Cardiac muscle cell (in vitro differentiated cells and primary cell): ENCODE measurements around the gene PRMT2. TPM values are rescaled to one million over a fixed set of nuclear protein-coding genes. Genes with fewer than 3 reads are reported as not detected.

ENCODE experiments used
- DNase-seq, 2 donors: peaks; one replicate each; pipeline versions ENCODE4 v3.0.0 to v3.0.0-alpha.2; 2010 to 2017; ENCODE audit warnings: low read depth in 1 of 2, low spot score in 1 of 2
- H3K27ac ChIP-seq: fragments of 200-600 bp; sonication (generic); 2 replicates; pipeline ENCODE4 v1.5.1; 2016
- H3K27me3 ChIP-seq: fragments of 200-600 bp; sonication (generic); 2 replicates; pipeline ENCODE4 v1.6.0; 2016; ENCODE audit warnings: control low read depth
- H3K36me3 ChIP-seq: fragments of 200-600 bp; sonication (generic); 2 replicates; pipeline ENCODE4 v1.5.1; 2016; ENCODE audit warnings: control low read depth
- H3K4me1 ChIP-seq: fragments of 200-600 bp; sonication (generic); 2 replicates; pipeline ENCODE4 v1.8.1; 2017; ENCODE audit warnings: low read depth, mild to moderate bottlenecking, mixed run types
- H3K4me3 ChIP-seq: fragments of 200-600 bp; sonication (generic); 2 replicates; pipeline ENCODE4 v1.5.1; 2016; ENCODE audit warnings: mild to moderate bottlenecking
- H3K9me3 ChIP-seq: fragments of 200-600 bp; sonication (generic); 2 replicates; pipeline ENCODE4 v1.5.1; 2017; ENCODE audit warnings: low read depth, mild to moderate bottlenecking, control low read depth
- CTCF ChIP-seq: IDR thresholded peaks from 2 replicates; pipeline ENCODE4 v1.5.1; 2012; ENCODE audit warnings: low read depth, mild to moderate bottlenecking, low read length
- polyA plus RNA-seq: library from polyadenylated mRNA; unstranded; fragments of >200 nt; fragmentation: Nextera tagmentation; extraction: Ambion mirVana; gene quantifications from 2 replicates; pipeline ENCODE4 v1.2.1, GENCODE V29; 2016
- total RNA-seq: library from RNA; depleted of rRNA; stranded (reverse); fragments of >200 nt; gene quantifications from 2 replicates; pipeline ENCODE4 v1.2.3, GENCODE V29; 2016

Gene PRMT2
- total and polyA plus RNA-seq, 2 experiments from 2014 or later = 90.5 to 140 TPM

GRCh38 chr21:46637952-46638746 is 2.7 kb downstream of the PRMT2 start:
- Histone ChIP-seq H3K27ac (no peak overlapping the region), H3K36me3 (no peaks in the 10 kb centered on the region), H3K4me1 (peaks cover 11% of the 10 kb centered on the region), H3K9me3 (no peaks in the 10 kb centered on the region), H3K4me3 (no peak overlapping the region), H3K27me3 (no peaks in the 10 kb centered on the region)
- no peak for DNase-seq
- no peak for TF ChIP-seq CTCF

DNA sequence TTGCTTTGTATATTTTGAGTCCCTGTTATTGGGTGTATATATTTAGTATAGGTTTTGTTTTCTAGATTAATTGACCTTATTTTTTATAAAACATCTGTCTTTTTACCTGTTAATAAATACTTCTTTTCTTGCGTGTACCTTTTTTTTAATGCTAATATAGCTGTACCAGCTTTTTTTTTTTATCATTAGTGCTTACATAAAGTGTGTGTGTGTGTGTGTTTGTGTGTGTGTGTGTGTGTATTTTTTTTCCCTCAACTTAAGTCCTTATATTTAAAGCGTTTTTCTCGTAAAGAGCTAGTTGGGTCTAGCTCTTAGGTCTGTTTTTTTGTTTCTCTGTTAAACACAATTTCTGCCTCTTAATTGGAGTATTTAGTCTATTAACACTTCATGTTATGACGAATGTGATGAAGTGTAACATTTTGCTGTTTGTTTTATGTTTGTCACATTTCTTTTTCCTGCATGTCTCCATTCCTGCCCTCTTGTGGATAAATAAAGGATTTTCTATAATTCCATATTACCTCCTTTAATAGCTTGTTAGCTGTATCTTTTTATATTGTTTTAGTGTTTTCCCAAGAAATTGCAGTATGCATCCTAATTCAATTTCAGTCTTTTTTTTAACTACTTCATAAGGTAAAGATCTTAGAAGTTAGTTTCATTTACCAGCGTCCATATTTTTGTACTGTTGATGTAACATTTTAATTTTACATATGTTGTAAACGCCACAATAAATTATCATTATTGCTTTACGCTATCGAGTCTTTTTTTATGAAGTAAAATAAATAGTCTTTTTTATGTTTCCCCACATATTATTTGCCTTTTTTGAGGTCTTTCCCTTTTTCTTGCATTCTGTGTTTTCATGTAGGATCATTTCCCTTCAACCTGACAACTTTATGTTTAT is 4.3 kb downstream of the PRMT2 start:
- Histone ChIP-seq H3K36me3 (peaks cover 13% of the 10 kb centered on the region), H3K9me3 (no peaks in the 10 kb centered on the region), H3K4me1 (peaks cover 11% of the 10 kb centered on the region), H3K27ac (no peak overlapping the region), H3K4me3 (no peak overlapping the region), H3K27me3 (no peaks in the 10 kb centered on the region)
- peak in 1 of 2 donors; percentile 48 for DNase-seq
- peak; percentile 41 for TF ChIP-seq CTCF

DNA sequence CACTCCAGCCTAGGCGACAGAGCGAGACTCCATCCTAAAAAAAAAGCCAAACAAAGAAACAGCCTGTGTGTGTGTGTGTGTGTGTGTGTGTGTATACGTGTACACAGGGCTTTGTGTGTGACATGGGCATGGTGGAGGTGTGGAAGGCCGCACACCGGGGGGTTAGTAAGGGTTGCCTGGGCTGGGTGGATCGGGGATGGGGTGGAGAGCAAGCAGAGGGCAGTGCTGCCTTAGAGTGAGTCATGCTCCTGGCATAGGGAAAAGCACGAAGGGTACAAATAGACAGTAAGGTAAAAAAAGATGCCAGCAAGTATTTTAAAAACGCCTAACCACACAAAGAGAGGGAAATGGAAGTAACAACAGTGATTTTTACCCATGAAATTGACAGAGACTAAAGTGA is 6.2 kb downstream of the PRMT2 start:
- DNase-seq = no peak
- Histone ChIP-seq H3K4me1 (peaks cover 6% of the 10 kb centered on the region), H3K27me3 (no peaks in the 10 kb centered on the region), H3K9me3 (no peaks in the 10 kb centered on the region), H3K36me3 (peaks cover 29% of the 10 kb centered on the region), H3K27ac (no peak overlapping the region), H3K4me3 (no peak overlapping the region)
- no peak for TF ChIP-seq CTCF

GRCh38 chr21:46643379-46644177 is 8.1 kb downstream of the PRMT2 start:
- no peaks in the 10 kb centered on the region for H3K9me3 ChIP-seq
- no peak overlapping the region for H3K4me3 ChIP-seq
- no peaks in the 10 kb centered on the region for H3K27me3 ChIP-seq
- no peak for DNase-seq
- H3K36me3 ChIP-seq = peaks cover 38% of the 10 kb centered on the region
- no peak overlapping the region for H3K27ac ChIP-seq
- TF ChIP-seq CTCF = no peak
- H3K4me1 ChIP-seq = no peaks in the 10 kb centered on the region

GRCh38 chr21:46645840-46646239 is 10.4 kb downstream of the PRMT2 start:
- no peak overlapping the region for H3K27ac ChIP-seq
- no peak for TF ChIP-seq CTCF
- no peak for DNase-seq
- H3K4me3 ChIP-seq = no peak overlapping the region
- no peaks in the 10 kb centered on the region for H3K27me3 ChIP-seq
- H3K9me3 ChIP-seq = no peaks in the 10 kb centered on the region
- no peaks in the 10 kb centered on the region for H3K4me1 ChIP-seq
- H3K36me3 ChIP-seq = peaks cover 52% of the 10 kb centered on the region
